Aorta (tissue), 5 donors: Measurements from ENCODE around the gene NDEL1. TPM values are rescaled to one million over a fixed set of nuclear protein-coding genes. Genes with fewer than 3 reads are reported as not detected.

Experiments
- ATAC-seq: fragments of 200-7000 bp; cut with Tn5 transposase; one replicate; pipeline ENCODE4 v1.9.1; 2022; ENCODE audit warnings: moderate library complexity; ENCODE audit not compliant: low FRiP score
- DNase-seq, 2 donors: peaks; one replicate each; pipeline ENCODE4 v3.0.0-alpha.2; 2020
- H3K27ac ChIP-seq, 2 donors: one replicate each; pipeline ENCODE4 v1.5.1; 2013; ENCODE audit warnings: low read length in 2 of 2, mild to moderate bottlenecking in 2 of 2, moderate library complexity in 2 of 2, control low read depth in 1 of 2, inconsistent platforms in 1 of 2, low read depth in 1 of 2
- H3K27me3 ChIP-seq, 2 donors: one replicate each; pipeline ENCODE4 v1.6.1; 2013; ENCODE audit warnings: control low read depth in 1 of 2, low read length in 1 of 2, mild to moderate bottlenecking in 1 of 2, moderate library complexity in 1 of 2; ENCODE audit not compliant: insufficient read depth in 2 of 2, control insufficient read depth in 1 of 2
- H3K36me3 ChIP-seq, 2 donors: one replicate each; pipeline ENCODE4 v1.6.1; 2013; ENCODE audit warnings: control low read depth in 1 of 2, low read length in 1 of 2, mild to moderate bottlenecking in 1 of 2; ENCODE audit not compliant: insufficient read depth in 2 of 2, control insufficient read depth in 1 of 2
- H3K4me1 ChIP-seq, 2 donors: one replicate each; pipeline ENCODE4 v1.6.1; 2013; ENCODE audit warnings: low read length in 2 of 2, control low read depth in 1 of 2, mild to moderate bottlenecking in 1 of 2, moderate library complexity in 1 of 2; ENCODE audit not compliant: insufficient read depth in 2 of 2, control insufficient read depth in 1 of 2
- H3K4me3 ChIP-seq, 2 donors: one replicate each; pipeline ENCODE4 v1.5.1; 2013; ENCODE audit warnings: low read length in 2 of 2, control low read depth in 1 of 2, mild to moderate bottlenecking in 1 of 2
- H3K9me3 ChIP-seq: one replicate; pipeline ENCODE4 v1.6.1; 2013; ENCODE audit warnings: mild to moderate bottlenecking, low read length; ENCODE audit not compliant: control insufficient read depth
- WGBS, 2 donors: extraction: QIAGEN DNeasy Blood & Tissue Kit; methylation state at CpG; one replicate each; pipeline ENCODE4 v1.1.7; 2013; 5-methylcytosine and 5-hydroxymethylcytosine counted together
- intact Hi-C, 2 donors: fragments of 100-400 bp; cut with DNase I; formaldehyde crosslinking; loops; one replicate each; pipeline versions ENCODE4 v1.14.2 to v1.15.0; 2022
- polyA plus RNA-seq, 2 donors: library from polyadenylated mRNA; stranded (reverse); fragments of 200-250 nt; gene quantifications; one replicate each; pipeline ENCODE4 v1.2.3, GENCODE V29; 2013
- total RNA-seq, 2 donors: library from RNA; stranded (reverse); fragmentation: NEBNext Ultra II Directional; extraction: Animal tissue kit (Norgen Biotek cat#: 25700); gene quantifications; one replicate each; pipeline ENCODE4 v1.2.1, GENCODE V29; 2021
- donor health status: healthy with polysubstance abuse.
- donor health status: Bipolar disorder and iron deficiency.
- donor health status: DM: no; HTN: no; CAD: no.
- donor health status: DM: no; HTN: no; CAD: no.
- donor health status: DM: yes; HTN: yes; CAD: no.

Gene NDEL1
- total and polyA plus RNA-seq, 4 donors, result 52.3 to 135 (median 94.6) TPM

GRCh38 chr17:8499171-8499570 is 63.5 kb downstream of the NDEL1 start:
- ATAC-seq (no peak), DNase-seq (peak; percentile 28 to 44)
- Histone ChIP-seq H3K27ac (peak overlapping the region in 1 of 2 donors; percentile 8), H3K4me3 (no peak overlapping the region), H3K4me1 (no peaks in the 10 kb centered on the region), H3K9me3 (no peaks in the 10 kb centered on the region), H3K27me3 (no peaks in the 10 kb centered on the region), H3K36me3 (peaks cover 2 to 28% of the 10 kb centered on the region in 2 donors)
- intact Hi-C loops, result no loop called here
- WGBS, 2 donors, result 82 to 83% methylated on average over 9 of the region's 9 CpGs

GRCh38 chr17:8499614-8500013 is 63.9 kb downstream of the NDEL1 start:
- H3K27ac ChIP-seq, result peak overlapping the region in 1 of 2 donors; percentile 56
- intact Hi-C loops, result no loop called here
- no peaks in the 10 kb centered on the region for H3K4me1 ChIP-seq
- ATAC-seq (no peak), DNase-seq (peak in 1 of 2 donors; percentile 18)
- 68 to 69% methylated on average over 5 of the region's 5 CpGs for WGBS, 2 donors
- H3K27me3 ChIP-seq, result no peaks in the 10 kb centered on the region
- H3K9me3 ChIP-seq, result no peaks in the 10 kb centered on the region
- peaks cover 3 to 31% of the 10 kb centered on the region in 2 donors for H3K36me3 ChIP-seq
- H3K4me3 ChIP-seq, result no peak overlapping the region

- H3K27ac ChIP-seq, result peak overlapping the region in 1 of 2 donors; percentile 38
- peak in 1 of 2 donors; percentile 7 for DNase-seq
- peaks cover 3 to 29% of the 10 kb centered on the region in 2 donors for H3K36me3 ChIP-seq
- H3K27me3 ChIP-seq, result no peaks in the 10 kb centered on the region
- intact Hi-C loops, result no loop called here
- H3K4me3 ChIP-seq, result no peak overlapping the region
- no peak for ATAC-seq
- H3K9me3 ChIP-seq, result no peaks in the 10 kb centered on the region
- whole genome bisulfite sequencing, 2 donors, result 53 to 55% methylated on average over 8 of the region's 8 CpGs
- H3K4me1 ChIP-seq, result no peaks in the 10 kb centered on the region
These were observed 64.9 kb downstream of the NDEL1 start for GRCh38 chr17:8500609-8501008.

DNA sequence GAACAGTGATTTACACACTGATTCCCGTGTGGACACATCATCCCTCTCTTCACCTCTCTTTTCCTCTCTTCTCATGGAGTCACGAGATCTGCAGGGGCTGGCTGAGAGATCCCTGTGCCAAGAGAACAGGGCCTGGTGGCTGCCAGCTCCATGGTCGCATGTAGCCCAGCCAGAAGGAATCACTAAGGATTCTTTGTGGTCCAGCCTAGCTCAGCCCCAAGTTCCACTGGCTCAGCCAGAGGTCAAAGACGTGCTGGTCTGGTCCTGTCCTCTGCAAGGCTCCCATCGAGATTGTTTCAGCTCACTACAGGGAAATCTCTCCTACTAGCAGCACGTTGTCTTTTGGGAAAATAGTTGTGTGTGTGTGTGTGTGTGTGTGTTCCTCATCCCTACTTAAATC is 66.4 kb downstream of the NDEL1 start:
- 11 to 12% methylated on average over 6 of the region's 6 CpGs for WGBS, 2 donors
- peak; percentile 26 for ATAC-seq
- DNase-seq, result peak; percentile 51 to 62

GRCh38 chr17:8503368-8503767 is 67.7 kb downstream of the NDEL1 start:
- Histone ChIP-seq H3K36me3 (peaks cover 8 to 29% of the 10 kb centered on the region in 2 donors), H3K4me3 (no peak overlapping the region), H3K9me3 (no peaks in the 10 kb centered on the region), H3K4me1 (no peaks in the 10 kb centered on the region), H3K27ac (peak overlapping the region; percentile 7 to 46), H3K27me3 (no peaks in the 10 kb centered on the region)
- intact Hi-C loops, result no loop called here
- DNase-seq (peak; percentile 73 to 82), ATAC-seq (peak; percentile 73)
- WGBS, 2 donors, result 7 to 8% methylated on average over 6 of the region's 6 CpGs

More for the DNA sequence above, 66.4 kb downstream of the NDEL1 start:
- no peak overlapping the region for H3K4me3 ChIP-seq
- peak overlapping the region in 1 of 2 donors; percentile 84 for H3K27ac ChIP-seq
- H3K9me3 ChIP-seq, result no peaks in the 10 kb centered on the region
- intact Hi-C loops, result no loop called here
- H3K27me3 ChIP-seq, result no peaks in the 10 kb centered on the region
- no peaks in the 10 kb centered on the region for H3K4me1 ChIP-seq
- H3K36me3 ChIP-seq, result peaks cover 3 to 26% of the 10 kb centered on the region in 2 donors

- Histone ChIP-seq H3K27me3 (no peaks in the 10 kb centered on the region), H3K36me3 (peaks cover 11 to 32% of the 10 kb centered on the region in 2 donors), H3K27ac (peak overlapping the region; percentile 7 to 46), H3K4me1 (no peaks in the 10 kb centered on the region), H3K9me3 (no peaks in the 10 kb centered on the region), H3K4me3 (no peak overlapping the region)
- DNase-seq, result peak; percentile 46 to 73
- intact Hi-C loops, result no loop called here
- peak; percentile 37 for ATAC-seq
- 49 to 55% methylated on average over 9 of the region's 9 CpGs for WGBS, 2 donors
These were observed 68.1 kb downstream of the NDEL1 start for GRCh38 chr17:8503807-8504206.

- no peak overlapping the region for H3K4me3 ChIP-seq
- peak overlapping the region; percentile 0 to 46 for H3K27ac ChIP-seq
- WGBS, 2 donors, result 80 to 85% methylated on average over 18 of the region's 18 CpGs
- H3K27me3 ChIP-seq, result no peaks in the 10 kb centered on the region
- DNase-seq, result peak; percentile 26 to 48
- H3K4me1 ChIP-seq, result no peaks in the 10 kb centered on the region
- H3K36me3 ChIP-seq, result peaks cover 12 to 31% of the 10 kb centered on the region in 2 donors
- no peaks in the 10 kb centered on the region for H3K9me3 ChIP-seq
- intact Hi-C loops, result no loop called here
- no peak for ATAC-seq
These were observed 69.0 kb downstream of the NDEL1 start for GRCh38 chr17:8504460-8505207.

DNA sequence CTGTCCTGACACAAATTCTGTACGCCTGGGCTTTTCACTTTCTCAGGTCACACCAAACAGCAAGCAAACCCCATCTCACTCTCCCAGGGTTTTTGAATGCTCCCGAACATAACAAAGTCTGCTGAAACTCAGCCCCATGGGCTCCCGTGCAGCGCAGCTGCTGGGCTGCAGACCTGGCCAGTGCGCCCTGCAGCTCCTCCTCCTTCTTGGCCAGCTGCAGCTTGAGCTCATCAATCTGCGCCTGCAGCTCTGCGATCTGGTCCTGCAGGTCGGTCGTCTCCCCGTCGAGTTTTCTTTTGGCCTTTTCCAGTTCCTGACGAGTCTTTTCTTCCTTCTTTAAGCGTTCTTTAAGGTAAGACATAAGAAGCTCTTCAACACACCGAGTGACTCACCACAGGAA is 70.5 kb downstream of the NDEL1 start:
- no peak overlapping the region for H3K4me3 ChIP-seq
- DNase-seq (peak; percentile 40 to 57), ATAC-seq (no peak)
- peaks cover 12 to 27% of the 10 kb centered on the region in 2 donors for H3K36me3 ChIP-seq
- no peak overlapping the region for H3K27ac ChIP-seq
- H3K9me3 ChIP-seq, result no peaks in the 10 kb centered on the region
- no peaks in the 10 kb centered on the region for H3K27me3 ChIP-seq
- 40 to 46% methylated on average over 14 of the region's 14 CpGs for WGBS, 2 donors
- intact Hi-C loops, result no loop called here
- no peaks in the 10 kb centered on the region for H3K4me1 ChIP-seq

GRCh38 chr17:8514801-8515200 is 79.1 kb downstream of the NDEL1 start:
- peak; percentile 47 for ATAC-seq
- DNase-seq, result peak in 1 of 2 donors; percentile 61
- intact Hi-C loops, result no loop called here
- 3 to 15% methylated on average over 11 of the region's 11 CpGs for WGBS, 2 donors
- Histone ChIP-seq H3K27me3 (no peaks in the 10 kb centered on the region), H3K36me3 (peaks cover 3 to 22% of the 10 kb centered on the region in 2 donors), H3K9me3 (no peaks in the 10 kb centered on the region), H3K4me1 (peaks cover 0 to 3% of the 10 kb centered on the region in 2 donors), H3K4me3 (no peak overlapping the region), H3K27ac (peak overlapping the region; percentile 10 to 82)
